K562 treated with DMSO at 1 percent for 4 hours (cell line): ENCODE results near the gene INTS7. TPM values are rescaled to one million over a fixed set of nuclear protein-coding genes. Genes with fewer than 3 reads are reported as not detected.

ENCODE experiments used
- total RNA-seq: library from RNA; unstranded; fragments of 300-600 nt; gene quantifications from 2 replicates; pipeline ENCODE4 v1.2.3, GENCODE V29; 2022; ENCODE audit not compliant: insufficient read depth

The INTS7 gene, protein sequence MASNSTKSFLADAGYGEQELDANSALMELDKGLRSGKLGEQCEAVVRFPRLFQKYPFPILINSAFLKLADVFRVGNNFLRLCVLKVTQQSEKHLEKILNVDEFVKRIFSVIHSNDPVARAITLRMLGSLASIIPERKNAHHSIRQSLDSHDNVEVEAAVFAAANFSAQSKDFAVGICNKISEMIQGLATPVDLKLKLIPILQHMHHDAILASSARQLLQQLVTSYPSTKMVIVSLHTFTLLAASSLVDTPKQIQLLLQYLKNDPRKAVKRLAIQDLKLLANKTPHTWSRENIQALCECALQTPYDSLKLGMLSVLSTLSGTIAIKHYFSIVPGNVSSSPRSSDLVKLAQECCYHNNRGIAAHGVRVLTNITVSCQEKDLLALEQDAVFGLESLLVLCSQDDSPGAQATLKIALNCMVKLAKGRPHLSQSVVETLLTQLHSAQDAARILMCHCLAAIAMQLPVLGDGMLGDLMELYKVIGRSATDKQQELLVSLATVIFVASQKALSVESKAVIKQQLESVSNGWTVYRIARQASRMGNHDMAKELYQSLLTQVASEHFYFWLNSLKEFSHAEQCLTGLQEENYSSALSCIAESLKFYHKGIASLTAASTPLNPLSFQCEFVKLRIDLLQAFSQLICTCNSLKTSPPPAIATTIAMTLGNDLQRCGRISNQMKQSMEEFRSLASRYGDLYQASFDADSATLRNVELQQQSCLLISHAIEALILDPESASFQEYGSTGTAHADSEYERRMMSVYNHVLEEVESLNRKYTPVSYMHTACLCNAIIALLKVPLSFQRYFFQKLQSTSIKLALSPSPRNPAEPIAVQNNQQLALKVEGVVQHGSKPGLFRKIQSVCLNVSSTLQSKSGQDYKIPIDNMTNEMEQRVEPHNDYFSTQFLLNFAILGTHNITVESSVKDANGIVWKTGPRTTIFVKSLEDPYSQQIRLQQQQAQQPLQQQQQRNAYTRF
- total RNA-seq, result 21.2 and 23.3 TPM in 2 replicates

DNA sequence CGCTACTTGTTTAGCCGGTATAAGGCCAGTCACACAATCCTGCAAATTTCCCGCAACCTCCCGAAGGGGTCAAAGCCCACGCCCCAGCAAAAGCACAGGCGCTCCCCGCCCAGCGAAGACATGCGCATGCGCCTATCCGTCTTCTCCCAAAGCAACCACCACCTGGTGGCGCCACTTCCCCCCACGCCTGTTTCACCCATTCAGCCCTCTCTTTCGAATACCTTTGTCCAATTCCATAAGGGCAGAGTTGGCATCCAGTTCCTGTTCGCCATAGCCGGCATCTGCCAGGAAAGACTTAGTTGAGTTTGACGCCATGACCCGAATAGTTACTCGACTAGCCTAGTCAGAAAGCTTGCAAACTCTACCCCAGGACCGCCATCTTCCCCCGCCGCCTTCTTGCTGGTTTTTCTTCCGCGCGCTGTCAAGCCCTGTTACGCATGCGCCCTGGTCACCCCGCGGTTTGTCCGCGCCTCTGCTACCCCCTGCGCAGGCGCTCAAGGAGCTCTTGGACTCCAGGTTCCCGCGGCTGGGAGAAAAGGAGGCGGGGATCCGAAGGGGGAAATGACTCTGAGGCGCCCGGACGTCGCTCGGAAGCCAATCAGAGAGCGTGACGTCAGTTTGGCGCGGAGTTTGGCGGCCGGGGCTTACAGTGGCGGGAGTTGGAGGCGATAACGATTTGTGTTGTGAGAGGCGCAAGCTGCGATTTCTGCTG lies at the start of gene INTS7, which contains the start of gene DTL:
Gene INTS7 (minus strand): TSS at position 435 of the 712 bp plus-strand sequence. CDS start 120 bp downstream, at position 315.
Gene DTL (plus strand): TSS at position 626 of the 712 bp plus-strand sequence. CDS start 143 bp downstream, outside the sequence.

Other genes with a start within 250 kb of the INTS7 start
- 4.6 and 11.1 TPM in 2 replicates for gene LPGAT1, start 204.8 kb downstream of the INTS7 start, total RNA-seq
- gene DTL, start 191 bp upstream of the INTS7 start, total RNA-seq, result 23.5 and 27.3 TPM in 2 replicates
- gene PPP2R5A, start 249.9 kb upstream of the INTS7 start, total RNA-seq, result 42.0 and 48.7 TPM in 2 replicates